Renal cortical epithelial cell (primary cell): Measurements from ENCODE around the gene DRG1. TPM values are rescaled to one million over a fixed set of nuclear protein-coding genes. Genes with fewer than 3 reads are reported as not detected.
"Not testable (repeated sequence)": the region's sequence is repeated elsewhere in the genome, so short reads cannot be mapped to it uniquely, and the experiment has no call there.

ENCODE experiments used
- DNase-seq: peaks from one replicate; pipeline ENCODE4 v3.0.0-alpha.2; 2011; ENCODE audit warnings: low read depth
- total RNA-seq: library from RNA; depleted of rRNA; stranded (reverse); fragments of >200 nt; gene quantifications from 2 replicates; pipeline ENCODE4 v1.2.3, GENCODE V29; 2014

DRG1 gene
- total RNA-seq, 1 donor from 2014 or later = 60.2 TPM

GRCh38 chr22:31442768-31443489, 43.5 kb downstream of the DRG1 start:
- DNase-seq = no peak

GRCh38 chr22:31443516-31443915, 44.1 kb downstream of the DRG1 start:
- DNase-seq = no peak

GRCh38 chr22:31445642-31446041, 46.2 kb downstream of the DRG1 start:
- no peak for DNase-seq

- no peak for DNase-seq
These were observed 46.8 kb downstream of the DRG1 start for GRCh38 chr22:31446208-31446607.

GRCh38 chr22:31446767-31447166, 47.4 kb downstream of the DRG1 start:
- DNase-seq = no peak

GRCh38 chr22:31447337-31447736, 47.9 kb downstream of the DRG1 start:
- DNase-seq = no peak

GRCh38 chr22:31448382-31448781, 49.0 kb downstream of the DRG1 start:
- DNase-seq = no peak

GRCh38 chr22:31449506-31449905, 50.1 kb downstream of the DRG1 start:
- DNase-seq = no peak

GRCh38 chr22:31451709-31452571, 52.5 kb downstream of the DRG1 start:
- peak; percentile 64 for DNase-seq

- DNase-seq = no peak
These were observed 62.3 kb downstream of the DRG1 start for GRCh38 chr22:31461699-31462098.

- no peak for DNase-seq
These were observed 65.9 kb downstream of the DRG1 start for GRCh38 chr22:31465307-31465706.

- DNase-seq = peak; percentile 80
These were observed 75.3 kb downstream of the DRG1 start for GRCh38 chr22:31474743-31475142.

GRCh38 chr22:31475800-31476199, 76.4 kb downstream of the DRG1 start:
- no peak for DNase-seq

GRCh38 chr22:31477329-31477728, 77.9 kb downstream of the DRG1 start:
- no peak for DNase-seq

GRCh38 chr22:31481129-31481528, 81.7 kb downstream of the DRG1 start:
- DNase-seq = no peak

GRCh38 chr22:31482470-31482869, 83.1 kb downstream of the DRG1 start:
- not testable (repeated sequence) for DNase-seq

Other genes starting within 250 kb of the DRG1 start
- 45.0 and 50.9 TPM in 2 replicates for gene RNF185, start 239.4 kb upstream of the DRG1 start, total RNA-seq
- 54.5 and 106 TPM in 2 replicates for gene LIMK2, start 187.3 kb upstream of the DRG1 start, total RNA-seq
- gene PIK3IP1, start 107.1 kb upstream of the DRG1 start, total RNA-seq = 28.5 and 30.9 TPM in 2 replicates
- gene PATZ1, start 53.3 kb upstream of the DRG1 start, total RNA-seq = 17.7 and 19.2 TPM in 2 replicates
- gene EIF4ENIF1, start 90.2 kb downstream of the DRG1 start, total RNA-seq = 7.1 and 19.1 TPM in 2 replicates
- gene SFI1, start 96.9 kb downstream of the DRG1 start, total RNA-seq = 12.3 and 20.2 TPM in 2 replicates